HG03575 (cell line): Measurements from ENCODE around the gene EEF1A2.

Experiments
- ATAC-seq: cut with Tn5 transposase; IDR thresholded peaks from one replicate; pipeline ENCODE4 v1.9.1; 2021; ENCODE audit not compliant: unreplicated experiment, insufficient number of reproducible peaks, low FRiP score; ENCODE audit errors: extremely low read depth

The EEF1A2 gene

GRCh38 chr20:63504642-63505041 lies 5.8 kb upstream of the EEF1A2 start:
- ATAC-seq, result no peak

GRCh38 chr20:63503524-63503923 lies 4.6 kb upstream of the EEF1A2 start:
- no peak for ATAC-seq

GRCh38 chr20:63502671-63503172 lies 3.8 kb upstream of the EEF1A2 start:
- ATAC-seq, result no peak

- no peak for ATAC-seq
These were observed 3.2 kb upstream of the EEF1A2 start for GRCh38 chr20:63501818-63502670.

- ATAC-seq, result no peak
These were observed 2.3 kb upstream of the EEF1A2 start for GRCh38 chr20:63500902-63501817.

GRCh38 chr20:63500151-63500901 lies 1.4 kb upstream of the EEF1A2 start:
- ATAC-seq, result no peak

- ATAC-seq, result no peak
These were observed 571 bp upstream of the EEF1A2 start for GRCh38 chr20:63499338-63499969.

- no peak for ATAC-seq
These were observed 642 bp downstream of the EEF1A2 start for GRCh38 chr20:63497946-63498935.

- ATAC-seq, result no peak
These were observed 1.5 kb downstream of the EEF1A2 start for GRCh38 chr20:63497138-63497945.

- ATAC-seq, result no peak
These were observed 2.2 kb downstream of the EEF1A2 start for GRCh38 chr20:63496596-63497120.

- ATAC-seq, result no peak
These were observed 2.9 kb downstream of the EEF1A2 start for GRCh38 chr20:63495741-63496595.

- no peak for ATAC-seq
These were observed 3.6 kb downstream of the EEF1A2 start for GRCh38 chr20:63495167-63495720.

GRCh38 chr20:63494420-63495166 lies 4.3 kb downstream of the EEF1A2 start:
- ATAC-seq, result no peak

- ATAC-seq, result no peak
These were observed 4.8 kb downstream of the EEF1A2 start for GRCh38 chr20:63494084-63494419.

GRCh38 chr20:63493563-63494020 lies 5.3 kb downstream of the EEF1A2 start:
- ATAC-seq, result no peak
